ENCODE data around the gene RAP1B.
A peak's percentile ranks its signal among the peaks of the same experiment; 100 is the strongest.
"Not testable (repeated sequence)": the region's sequence is repeated elsewhere in the genome, so short reads cannot be mapped to it uniquely, and the experiment has no call there.

The RAP1B gene

GRCh38 chr12:68633614-68634558 is 23.2 kb downstream of the RAP1B start:
- DNase-seq (ENCODE audit: low read depth) = no peak

GRCh38 chr12:68636268-68636667 is 25.6 kb downstream of the RAP1B start:
- DNase-seq (ENCODE audit: low read depth) = no peak

DNA sequence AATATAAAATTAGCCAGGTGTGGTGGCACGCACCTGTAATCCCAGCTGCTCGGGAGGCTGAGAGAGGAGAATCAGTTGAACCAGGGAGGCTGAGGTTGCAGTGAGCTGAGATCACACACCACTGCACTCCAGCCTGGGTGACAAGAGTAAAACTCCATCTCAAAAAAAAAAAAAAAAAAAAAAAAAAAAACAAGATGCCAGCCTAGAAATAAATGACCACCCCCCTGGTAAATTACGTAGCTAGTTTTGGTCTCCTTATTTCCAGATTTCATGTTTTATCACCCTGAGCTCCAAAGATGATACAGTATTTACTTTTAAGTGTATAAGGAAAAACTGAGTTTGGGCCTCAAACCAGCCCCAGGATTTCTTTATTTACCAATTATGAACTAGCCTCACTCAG is 26.7 kb downstream of the RAP1B start:
- DNase-seq (ENCODE audit: low read depth) = not testable (repeated sequence)

DNA sequence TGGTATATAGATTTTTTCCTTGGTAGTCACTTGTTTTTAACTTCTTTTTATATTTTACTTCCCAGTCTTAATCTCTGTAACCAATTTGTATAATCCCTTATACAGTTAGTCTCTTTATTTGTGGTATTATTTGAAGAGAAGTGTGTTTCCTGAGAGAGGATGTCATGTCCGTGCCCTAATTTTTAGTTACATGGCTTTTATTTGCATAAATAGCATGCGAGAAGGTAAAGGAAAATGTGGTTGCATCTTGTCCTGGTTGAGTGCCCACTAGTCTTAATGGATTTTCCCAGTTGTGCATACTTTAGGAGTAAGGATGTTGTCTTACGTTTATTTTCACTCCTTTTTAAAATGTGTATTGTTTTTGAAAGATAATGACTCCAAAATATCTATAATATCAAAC is 27.5 kb downstream of the RAP1B start:
- DNase-seq (ENCODE audit: low read depth) = no peak

DNA sequence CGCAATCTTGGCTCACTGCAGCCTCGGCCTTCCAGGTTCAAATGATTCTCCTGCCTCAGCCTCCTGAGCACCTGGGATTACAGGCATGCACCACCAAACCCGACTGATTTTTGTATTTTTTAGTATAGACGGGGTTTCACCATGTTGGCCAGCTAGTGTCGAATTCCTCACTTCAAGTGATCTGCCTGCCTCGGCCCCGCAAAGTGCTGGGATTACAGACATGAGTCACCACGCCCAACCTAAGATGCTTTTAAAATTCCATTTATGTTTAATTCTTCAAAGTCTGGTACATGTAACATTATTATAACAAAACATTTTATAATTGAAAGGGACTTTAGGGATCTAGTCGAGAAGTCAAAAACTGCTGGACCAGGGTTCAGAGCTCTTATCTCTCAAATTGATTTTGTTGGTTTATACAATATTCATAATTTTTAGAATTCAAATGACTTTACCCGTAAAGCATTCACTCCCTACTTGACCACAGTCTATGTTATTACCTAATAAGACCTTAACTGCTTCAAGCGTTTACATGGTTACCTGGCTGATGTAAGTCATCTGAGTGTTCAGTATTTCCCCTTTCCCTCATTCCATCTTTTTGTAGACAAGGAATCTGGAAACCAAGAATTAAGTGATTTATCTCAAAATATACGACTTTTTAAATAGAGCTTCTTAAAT is 28.2 kb downstream of the RAP1B start:
- no peak for DNase-seq (ENCODE audit: low read depth)

GRCh38 chr12:68639396-68639767 is 28.7 kb downstream of the RAP1B start:
- DNase-seq (ENCODE audit: low read depth) = no peak

- peak; percentile 23 for DNase-seq (ENCODE audit: low read depth)
Observed at GRCh38 chr12:68641138-68641537, 30.4 kb downstream of the RAP1B start.

GRCh38 chr12:68646484-68646883 is 35.8 kb downstream of the RAP1B start:
- no peak for DNase-seq (ENCODE audit: low read depth)

- no peak for DNase-seq (ENCODE audit: low read depth)
Observed at GRCh38 chr12:68647507-68647906, 36.8 kb downstream of the RAP1B start.

- no peak for DNase-seq (ENCODE audit: low read depth)
Observed at GRCh38 chr12:68648179-68648578, 37.5 kb downstream of the RAP1B start.

DNA sequence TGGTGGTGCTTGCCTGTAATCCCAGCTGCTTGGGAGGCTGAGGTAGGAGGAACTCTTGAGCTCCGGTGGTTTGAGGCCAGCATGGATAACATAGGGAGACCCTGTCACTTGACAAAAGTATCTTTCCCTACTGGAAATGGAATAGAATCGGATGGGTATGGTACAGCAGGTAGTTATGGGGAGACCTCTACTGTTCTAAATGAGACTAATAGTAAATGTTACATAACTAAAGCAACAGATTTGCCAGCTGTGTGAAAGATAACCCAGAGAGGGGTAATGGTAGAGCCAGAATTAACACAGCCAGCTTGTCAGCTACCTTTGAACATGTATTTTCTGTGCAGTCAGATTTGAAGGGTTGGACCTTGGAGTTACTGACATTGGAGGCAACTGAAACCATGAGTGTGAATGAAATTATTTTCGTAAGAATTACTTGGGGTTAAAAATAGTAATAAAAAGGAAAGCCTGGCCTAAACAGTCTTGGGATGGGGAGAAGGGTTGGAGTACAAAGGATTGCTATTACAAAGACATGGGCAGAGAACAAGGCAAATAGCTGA is 54.4 kb downstream of the RAP1B start:
- DNase-seq (ENCODE audit: low read depth) = no peak

- DNase-seq (ENCODE audit: low read depth) = no peak
Observed at GRCh38 chr12:68667291-68667690, 56.6 kb downstream of the RAP1B start.

DNA sequence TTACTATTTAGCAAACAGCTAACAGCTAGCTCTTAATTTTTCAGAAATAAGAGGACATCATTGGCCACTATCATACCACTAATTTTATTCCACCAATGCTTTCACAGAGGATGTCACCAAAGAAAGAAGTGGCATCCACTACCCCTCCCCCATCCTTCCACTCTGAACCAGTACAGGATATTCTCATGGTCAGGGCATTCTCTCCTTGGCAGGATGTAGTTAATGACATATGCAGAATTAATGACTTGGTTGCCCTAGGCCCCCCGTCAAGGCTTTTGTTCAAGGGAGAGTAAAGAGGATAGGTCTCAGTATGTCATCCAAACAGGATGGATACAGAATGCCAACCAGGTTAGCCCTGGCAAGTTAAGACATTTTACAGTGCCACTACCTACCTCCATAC is 57.2 kb downstream of the RAP1B start:
- no peak for DNase-seq (ENCODE audit: low read depth)

- no peak for DNase-seq (ENCODE audit: low read depth)
Observed at GRCh38 chr12:68671179-68671578, 60.5 kb downstream of the RAP1B start.

DNA sequence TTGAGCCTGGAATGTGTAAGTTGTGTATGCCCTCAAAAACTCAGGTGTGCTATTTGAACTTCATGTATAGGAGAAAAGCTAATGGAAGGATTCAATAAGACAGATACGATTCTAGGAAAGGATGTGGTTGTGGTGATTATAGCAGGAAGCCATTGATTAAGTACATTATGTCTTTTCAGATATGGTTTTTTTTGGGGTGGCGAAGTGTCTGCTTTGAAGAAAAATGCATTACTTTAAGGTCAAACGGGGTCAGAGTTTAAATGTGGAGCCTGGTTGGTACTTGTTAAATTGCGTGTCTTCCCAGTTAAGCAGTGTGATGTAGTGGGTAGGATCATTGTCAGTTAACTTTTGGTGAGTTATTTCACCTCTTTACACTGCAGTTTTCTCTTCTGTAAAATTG is 63.1 kb downstream of the RAP1B start:
- DNase-seq (ENCODE audit: low read depth) = no peak

DNA sequence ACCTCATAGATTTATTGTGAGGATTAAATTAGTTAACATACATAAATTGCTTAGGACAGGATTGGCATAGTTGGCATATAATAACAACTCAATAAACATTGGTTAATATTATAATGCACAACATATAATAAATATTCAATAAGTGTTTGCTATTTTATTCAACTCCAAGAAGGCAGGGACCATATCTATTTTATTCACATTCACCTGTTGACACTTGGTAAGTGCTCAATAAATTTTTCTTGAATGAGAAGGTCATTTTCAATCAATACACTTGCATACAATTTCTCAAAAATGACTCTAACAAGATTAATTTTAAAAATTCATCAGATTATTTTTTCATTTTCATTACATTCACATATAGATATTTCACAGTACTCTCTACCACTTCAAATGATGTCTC is 63.7 kb downstream of the RAP1B start:
- no peak for DNase-seq (ENCODE audit: low read depth)

DNA sequence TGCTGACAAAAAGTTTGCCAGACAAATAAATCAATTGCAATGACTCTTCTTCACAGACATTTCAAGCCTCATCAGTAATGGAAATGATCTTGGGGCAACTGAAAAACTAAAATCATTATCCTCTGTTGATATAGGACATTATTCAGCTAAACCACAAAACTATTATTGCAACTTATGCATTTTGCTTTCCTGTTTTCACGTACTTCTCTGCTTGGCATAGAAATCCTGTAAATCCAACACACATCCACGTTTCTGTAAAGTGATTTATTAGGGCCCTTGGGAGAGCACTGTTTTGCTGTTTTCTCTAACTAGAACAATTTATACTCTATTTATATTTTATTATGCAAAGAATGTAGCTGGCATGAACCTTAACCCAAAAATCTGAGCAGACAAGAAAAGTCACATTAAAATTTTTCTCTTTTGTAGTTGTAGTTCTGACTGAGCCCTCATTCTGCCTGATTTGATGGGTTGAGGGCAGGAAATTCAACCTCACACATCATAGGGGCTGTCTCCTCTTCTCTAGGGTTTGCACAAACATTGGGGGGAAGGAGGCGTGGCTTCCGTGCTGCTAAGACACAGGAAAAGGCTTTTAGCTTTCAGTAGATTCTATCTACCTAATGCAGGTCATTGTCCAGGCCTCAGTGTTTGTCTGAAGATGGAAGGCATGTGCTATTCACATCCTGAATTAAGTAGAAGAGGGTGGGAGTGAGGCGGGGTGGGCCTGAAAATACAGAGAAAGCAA is 64.6 kb downstream of the RAP1B start:
- peak; percentile 33 for DNase-seq (ENCODE audit: low read depth)

DNA sequence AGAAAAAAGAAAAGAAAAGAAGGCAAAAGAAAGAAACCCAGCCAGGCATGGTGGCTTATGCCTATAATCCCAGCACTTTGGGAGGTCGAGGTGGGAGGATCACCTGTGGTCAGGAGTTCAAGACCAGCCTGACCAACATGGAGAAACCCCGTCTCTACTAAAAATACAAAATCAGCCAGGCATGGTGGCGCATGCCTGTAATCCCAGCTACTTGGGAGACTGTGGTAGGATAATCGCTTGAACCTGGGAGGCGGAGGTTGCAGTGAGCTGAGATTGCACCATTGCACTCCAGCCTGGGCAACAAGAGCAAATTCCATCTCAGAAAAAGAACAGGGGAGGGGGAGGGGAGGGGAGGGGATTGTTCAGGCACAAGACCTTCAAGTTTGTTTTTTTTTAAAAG is 66.2 kb downstream of the RAP1B start:
- not testable (repeated sequence) for DNase-seq (ENCODE audit: low read depth)

DNA sequence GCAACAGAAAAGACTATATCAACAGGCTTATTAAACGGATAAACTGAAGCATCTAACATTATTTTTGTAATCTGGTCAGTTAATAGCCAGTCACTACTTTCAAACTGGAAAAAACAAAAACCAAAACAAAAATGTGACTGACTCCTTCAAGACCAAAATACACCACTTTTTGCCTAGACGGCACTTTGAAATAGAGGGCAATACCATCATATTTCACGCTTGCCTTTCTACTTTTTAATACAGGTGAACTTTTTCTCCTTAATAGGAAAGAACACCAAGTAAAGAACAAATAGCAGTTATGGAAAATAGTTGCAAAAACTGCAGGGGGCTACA is 75.5 kb downstream of the RAP1B start:
- no peak for DNase-seq (ENCODE audit: low read depth)

- DNase-seq (ENCODE audit: low read depth) = peak; percentile 92
Observed at GRCh38 chr12:68686595-68687521, 76.2 kb downstream of the RAP1B start, which contains the start of gene NUP107. NUP107 (plus strand) TSS chr12:68686978; CDS start chr12:68687066, 88 bp downstream.

- no peak for DNase-seq (ENCODE audit: low read depth)
Observed at GRCh38 chr12:68695454-68695853, 84.8 kb downstream of the RAP1B start.
